Measurements from ENCODE around the gene DRC3. TPM values are rescaled to one million over a fixed set of nuclear protein-coding genes. Genes with fewer than 3 reads are reported as not detected.

Gene DRC3
- total and polyA plus RNA-seq, 10 of the 15 experiments (the other 5 are each of a cell fraction or from before 2014, with no cell fraction given), result 0.18 to 2.3 (median 0.60) TPM; not detected in 3

DNA sequence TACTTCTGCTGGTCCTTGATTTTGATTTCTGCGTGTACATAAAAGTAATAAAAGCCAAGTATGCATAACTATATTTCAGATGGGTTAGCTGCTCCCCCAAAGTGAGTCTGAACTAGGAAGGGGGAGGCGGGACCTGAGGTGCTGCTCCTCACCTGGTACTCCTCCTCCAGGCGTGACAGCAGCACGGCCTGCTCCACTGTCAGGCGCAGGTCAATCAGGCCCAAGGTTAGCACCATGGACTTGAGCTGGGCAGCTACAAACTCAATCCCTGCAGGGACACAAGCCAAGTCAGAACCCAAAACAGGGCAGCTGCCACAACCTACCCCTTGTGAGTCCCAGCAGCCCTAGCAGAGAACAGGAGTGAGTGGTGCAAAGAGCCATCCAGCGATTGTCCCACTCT is 48.3 kb downstream of the DRC3 start:
- ChIA-PET CTCF (interaction anchor here (0.9 kb wide), 1 partner anchor 171 kb away, joined by 3 read pairs; no protein-coding TSS in a partner anchor), RAD21 (ENCODE audit: unreplicated experiment) (no interaction called here), SMC1A (ENCODE audit: uncharacterized antibody, unreplicated experiment) (no interaction called here), POLR2A (no interaction called here)
- Histone ChIP-seq H4K20me1 (ENCODE audit: control insufficient read depth, insufficient read depth) (0 out of 2 replicates have a peak, but pooled peaks cover 5% of the 10 kb centered on the region), H3K9ac (ENCODE audit: control insufficient read depth, insufficient read depth, low read length) (no peak overlapping the region), H3K27ac (ENCODE audit: control insufficient read depth, insufficient read depth) (no peak overlapping the region), H3K36me3 (ENCODE audit: control insufficient read depth in 2 of 2, insufficient read depth in 2 of 2, low read length in 1 of 2) (peaks cover 7 to 12% of the 10 kb centered on the region in 2 experiments; a peak in 3 of 4 replicates), H2AFZ (ENCODE audit: control insufficient read depth, low read depth, low read length) (no peak overlapping the region), H3K4me2 (ENCODE audit: control insufficient read depth, insufficient read depth) (no peak overlapping the region), H3K79me2 (ENCODE audit: control insufficient read depth, insufficient read depth, low read length) (no peaks in the 10 kb centered on the region), H3K27me3 (replicated peaks in 1 of 2; ENCODE audit: control insufficient read depth in 2 of 2, insufficient read depth in 2 of 2, low read length in 1 of 2) (no peaks in the 10 kb centered on the region), H3K4me1 (ENCODE audit: control insufficient read depth, insufficient read depth, low read length) (peaks cover 10% of the 10 kb centered on the region), H3K4me3 (no peak overlapping the region), H3K9me3 (replicated peaks; ENCODE audit: control insufficient read depth, insufficient read depth, low read length) (no peaks in the 10 kb centered on the region)
- in situ Hi-C loops (cut with MboI), result no loop called here
- ATAC-seq (no peak), FAIRE-seq (no peak), DNase-seq (ENCODE audit: low read depth, low spot score) (no peak)
- WGBS (ENCODE audit: insufficient coverage, insufficient replicate concordance, low lambda C conversion rate, missing lambda C conversion rate), result 100% methylated on average over 6 of the region's 6 CpGs
- intact Hi-C loops (cut with micrococcal nuclease; ENCODE audit: unreplicated experiment), result no loop called here
- BruUV-seq (replicated peaks), result no TSS peak
- TF ChIP-seq LARP7 (IDR thresholded peaks at IDR 0.05) (no peak), YBX1 (IDR thresholded peaks at IDR 0.05) (no peak), TARDBP (IDR thresholded peaks at IDR 0.05; ENCODE audit: borderline replicate concordance) (no peak)

GRCh38 chr17:18021372-18021771 is 48.7 kb downstream of the DRC3 start:
- BruUV-seq (replicated peaks), result no TSS peak
- in situ Hi-C loops (cut with MboI), result no loop called here

More at GRCh38 chr17:18021372-18021771, 48.7 kb downstream of the DRC3 start:
- no peak for FAIRE-seq
- Histone ChIP-seq H3K4me3 (no peak overlapping the region), H3K4me1 (ENCODE audit: control insufficient read depth, insufficient read depth, low read length) (peaks cover 14% of the 10 kb centered on the region), H4K20me1 (ENCODE audit: control insufficient read depth, insufficient read depth) (0 out of 2 replicates have a peak, but pooled peaks cover 5% of the 10 kb centered on the region), H3K27me3 (replicated peaks in 1 of 2; ENCODE audit: control insufficient read depth in 2 of 2, insufficient read depth in 2 of 2, low read length in 1 of 2) (no peaks in the 10 kb centered on the region), H2AFZ (ENCODE audit: control insufficient read depth, low read depth, low read length) (no peak overlapping the region), H3K9ac (ENCODE audit: control insufficient read depth, insufficient read depth, low read length) (no peak overlapping the region), H3K36me3 (ENCODE audit: control insufficient read depth in 2 of 2, insufficient read depth in 2 of 2, low read length in 1 of 2) (peaks cover 7 to 12% of the 10 kb centered on the region in 2 experiments; a peak in 3 of 4 replicates), H3K9me3 (replicated peaks; ENCODE audit: control insufficient read depth, insufficient read depth, low read length) (no peaks in the 10 kb centered on the region), H3K79me2 (ENCODE audit: control insufficient read depth, insufficient read depth, low read length) (no peaks in the 10 kb centered on the region), H3K4me2 (ENCODE audit: control insufficient read depth, insufficient read depth) (no peak overlapping the region), H3K27ac (ENCODE audit: control insufficient read depth, insufficient read depth) (no peak overlapping the region)
- ChIA-PET POLR2A (no interaction called here), RAD21 (ENCODE audit: unreplicated experiment) (no interaction called here), CTCF (no interaction called here), SMC1A (ENCODE audit: uncharacterized antibody, unreplicated experiment) (no interaction called here)
- 98% methylated on average over 5 of the region's 5 CpGs for WGBS (ENCODE audit: insufficient coverage, insufficient replicate concordance, low lambda C conversion rate, missing lambda C conversion rate)
- no peak for DNase-seq (ENCODE audit: low read depth, low spot score)
- TF ChIP-seq NFYB (IDR thresholded peaks at IDR 0.05; ENCODE audit: insufficient read depth, low read depth, low read length) (0 out of 2 replicates have a peak, but pooled peaks have one; percentile 36), NR2F1 (conservative IDR thresholded peaks at IDR 0.05) (no peak)
- TF ChIP-seq, protein P1, sequence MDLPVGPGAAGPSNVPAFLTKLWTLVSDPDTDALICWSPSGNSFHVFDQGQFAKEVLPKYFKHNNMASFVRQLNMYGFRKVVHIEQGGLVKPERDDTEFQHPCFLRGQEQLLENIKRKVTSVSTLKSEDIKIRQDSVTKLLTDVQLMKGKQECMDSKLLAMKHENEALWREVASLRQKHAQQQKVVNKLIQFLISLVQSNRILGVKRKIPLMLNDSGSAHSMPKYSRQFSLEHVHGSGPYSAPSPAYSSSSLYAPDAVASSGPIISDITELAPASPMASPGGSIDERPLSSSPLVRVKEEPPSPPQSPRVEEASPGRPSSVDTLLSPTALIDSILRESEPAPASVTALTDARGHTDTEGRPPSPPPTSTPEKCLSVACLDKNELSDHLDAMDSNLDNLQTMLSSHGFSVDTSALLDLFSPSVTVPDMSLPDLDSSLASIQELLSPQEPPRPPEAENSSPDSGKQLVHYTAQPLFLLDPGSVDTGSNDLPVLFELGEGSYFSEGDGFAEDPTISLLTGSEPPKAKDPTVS (IDR thresholded peaks at IDR 0.05; ENCODE audit: low read depth, low read length), result no peak
- intact Hi-C loops (cut with micrococcal nuclease; ENCODE audit: unreplicated experiment), result no loop called here
- ATAC-seq, result no peak
